ENCODE measurements around the gene DNM3. TPM values are rescaled to one million over a fixed set of nuclear protein-coding genes. Genes with fewer than 3 reads are reported as not detected.

The DNM3 gene
- total and polyA plus RNA-seq, 2 of the 8 experiments (the other 6 are each of a cell fraction or from before 2014, with no cell fraction given), result 2.0 to 8.5 TPM

DNA sequence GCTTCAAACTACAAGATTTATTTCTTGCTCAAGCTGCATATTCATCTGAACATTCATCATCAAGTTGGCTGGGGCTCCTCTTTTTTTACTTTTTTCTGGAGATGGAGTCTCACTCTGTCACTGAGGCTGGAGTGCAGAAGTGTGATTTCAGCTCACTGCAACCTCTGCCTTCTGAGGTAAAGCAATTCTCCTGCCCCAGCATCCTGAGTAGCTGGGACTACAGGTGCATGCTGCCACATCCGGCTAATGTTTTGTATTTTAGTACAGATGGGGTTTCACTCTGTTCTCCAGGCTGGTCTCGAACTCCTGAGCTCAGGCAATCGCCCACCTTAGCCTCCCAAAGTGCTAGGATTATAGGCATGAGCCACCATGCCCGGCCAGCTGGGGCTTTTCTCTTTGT lies 490.9 kb downstream of the DNM3 start:
- Histone ChIP-seq H3K56ac (replicated peaks; ENCODE audit: insufficient read length, low read depth, low read length) (no peak overlapping the region), H2BK120ac (replicated peaks; ENCODE audit: low read depth, low read length) (no peak overlapping the region), H3K14ac (ENCODE audit: insufficient read length) (no peak overlapping the region), H4K8ac (ENCODE audit: extremely low read depth, insufficient read depth, low read length) (no peak overlapping the region), H3K4ac (replicated peaks; ENCODE audit: insufficient read length, low read depth, low read length) (no peak overlapping the region), H3K4me1 (replicated peaks in 1 of 4; ENCODE audit: control insufficient read depth in 3 of 4, insufficient read depth in 4 of 4, low read length in 3 of 4) (no peaks in the 10 kb centered on the region), H3K79me2 (ENCODE audit: control insufficient read depth in 1 of 2, insufficient read depth in 2 of 2, low read length in 2 of 2) (no peaks in the 10 kb centered on the region), H3K23ac (ENCODE audit: insufficient read length) (no peak overlapping the region), H3K79me1 (ENCODE audit: low read depth, low read length) (no peaks in the 10 kb centered on the region), H3K18ac (ENCODE audit: extremely low read depth, low read length) (no peak overlapping the region), H2BK5ac (ENCODE audit: low read depth, low read length) (no peak overlapping the region), H2BK12ac (ENCODE audit: low read depth, low read length) (no peak overlapping the region), H3K36me3 (ENCODE audit: control insufficient read depth in 2 of 4, insufficient read depth in 4 of 4, low read length in 3 of 4) (no peaks in the 10 kb centered on the region), H2BK20ac (ENCODE audit: low read length) (no peak overlapping the region), H2AK5ac (ENCODE audit: low read depth, low read length) (no peak overlapping the region), H3K4me2 (ENCODE audit: insufficient read depth in 1 of 2, low read depth in 2 of 2, low read length in 2 of 2) (no peak overlapping the region), H3K4me3 (ENCODE audit: extremely low read depth in 1 of 4, insufficient read depth in 2 of 4, low read depth in 3 of 4, low read length in 4 of 4) (no peak overlapping the region), H2AFZ (ENCODE audit: low read length) (no peak overlapping the region), H4K20me1 (replicated peaks in 1 of 2; ENCODE audit: control insufficient read depth in 1 of 2, insufficient read depth in 2 of 2, low read length in 2 of 2) (no peaks in the 10 kb centered on the region), H3K27me3 (replicated peaks in 1 of 4; ENCODE audit: control insufficient read depth in 3 of 4, extremely low read depth in 1 of 4, insufficient read depth in 3 of 4, low read length in 3 of 4) (no peaks in the 10 kb centered on the region), H4K91ac (replicated peaks; ENCODE audit: insufficient read length, low read length) (no peak overlapping the region), H3K9me3 (ENCODE audit: insufficient read depth in 2 of 2, low read depth in 1 of 2, low read length in 1 of 2) (no peaks in the 10 kb centered on the region), H3K23me2 (ENCODE audit: low read depth, low read length) (no peaks in the 10 kb centered on the region), H2BK15ac (ENCODE audit: low read length) (no peak overlapping the region), H4K5ac (ENCODE audit: insufficient read length, low read depth, low read length) (no peak overlapping the region), H3K9ac (replicated peaks in 1 of 4; ENCODE audit: extremely low read depth in 1 of 4, low read depth in 3 of 4, low read length in 3 of 4) (no peak overlapping the region), H3K27ac (ENCODE audit: low read depth, low read length) (no peak overlapping the region)
- DNase-seq (ENCODE audit: low read depth in 1 of 2, low spot score in 2 of 2), result no peak
- POLR2A ChIA-PET (ENCODE audit: partially characterized antibody), result no interaction called here
- WGBS, 2 experiments (ENCODE audit: extremely low coverage in 1 of 2, insufficient coverage in 1 of 2, insufficient read length in 1 of 2, insufficient replicate concordance in 2 of 2, low coverage in 1 of 2, low lambda C conversion rate in 2 of 2, missing lambda C conversion rate in 1 of 2), result 94% methylated on average over 4 of the region's 4 CpGs; no CpG with 5 or more reads in 1 of the 2 experiments
- CTCF ChIA-PET (ENCODE audit: partially characterized antibody), result no interaction called here
- no peak for FAIRE-seq
- TF ChIP-seq CBX5 (IDR thresholded peaks at IDR 0.05; ENCODE audit: low read depth, low read length) (no peak), RBBP5 (IDR thresholded peaks at IDR 0.05; ENCODE audit: borderline replicate concordance, low read depth, low read length) (no peak), CREB1 (IDR thresholded peaks at IDR 0.05) (no peak), NANOG (IDR thresholded peaks at IDR 0.05; ENCODE audit: insufficient read depth, low read depth, low read length, poor library complexity, severe bottlenecking) (no peak), HDAC2 (IDR thresholded peaks at IDR 0.05; ENCODE audit: borderline replicate concordance in 1 of 2, low read depth in 2 of 2, low read length in 2 of 2) (no peak), FOSL1 (IDR thresholded peaks at IDR 0.05; ENCODE audit: insufficient read depth, low read depth, low read length) (no peak), CEBPB (IDR thresholded peaks at IDR 0.05; ENCODE audit: low read depth, low read length) (no peak), KDM4A (IDR thresholded peaks at IDR 0.05; ENCODE audit: low read depth, low read length, severe bottlenecking) (no peak), PHF8 (conservative IDR thresholded peaks at IDR 0.05; ENCODE audit: low read depth, low read length) (no peak), BCL11A (IDR thresholded peaks at IDR 0.05; ENCODE audit: low read depth in 2 of 2, low read length in 2 of 2) (no peak), GABPA (IDR thresholded peaks at IDR 0.05; ENCODE audit: borderline replicate concordance, insufficient read depth, low read length) (no peak), SIN3A (conservative IDR thresholded peaks at IDR 0.05 in 1 of 2, IDR thresholded peaks at IDR 0.05 in 1 of 2; ENCODE audit: low read depth in 1 of 2, low read length in 2 of 2) (no peak), SP1 (IDR thresholded peaks at IDR 0.05; ENCODE audit: low read depth, low read length) (no peak), MAFK (IDR thresholded peaks at IDR 0.05; ENCODE audit: low read depth, low read length) (no peak)

All from H1 (cell line).